ENCODE data around the gene UTP4.

- TF ChIP-seq CTCF (IDR thresholded peaks at IDR 0.05) (no peak), POLR2A (IDR thresholded peaks at IDR 0.05) (no peak)
These were observed 38.5 kb upstream of the UTP4 start for GRCh38 chr16:69093974-69094373.

All from heart left ventricle (tissue), 13 donors.